ENCODE data around the gene CCBE1. TPM values are rescaled to one million over a fixed set of nuclear protein-coding genes. Genes with fewer than 3 reads are reported as not detected.

The CCBE1 gene
- total RNA-seq, 1 donor from 2014 or later = 4.1 TPM

GRCh38 chr18:59381949-59382348 lies 315.3 kb downstream of the CCBE1 start:
- TF ChIP-seq CTCF (IDR thresholded peaks at IDR 0.05; ENCODE audit: insufficient read depth, low read depth, low read length) (no peak), EZH2 (IDR thresholded peaks at IDR 0.05; ENCODE audit: insufficient read depth, low read length) (no peak)
- no peak overlapping the region for H3K27ac ChIP-seq (ENCODE audit: low read depth, low read length)
- no peak overlapping the region for H3K4me3 Mint-ChIP-seq (ENCODE audit: unreplicated experiment)
- H3K4me3 ChIP-seq (ENCODE audit: insufficient read depth, low read depth, low read length) = no peak overlapping the region
- no peaks in the 10 kb centered on the region for H3K36me3 Mint-ChIP-seq (ENCODE audit: low read depth, unreplicated experiment)
- H3K27me3 Mint-ChIP-seq (ENCODE audit: low read depth, unreplicated experiment) = peaks cover 11% of the 10 kb centered on the region
- H3K9ac ChIP-seq (ENCODE audit: low read length) = no peak overlapping the region
- DNase-seq (ENCODE audit: low read depth) (no peak), FAIRE-seq (no peak)
- no peak overlapping the region for H3K27ac Mint-ChIP-seq (ENCODE audit: unreplicated experiment)
- no peaks in the 10 kb centered on the region for H3K4me1 ChIP-seq (ENCODE audit: insufficient read depth, low read length)
- no peaks in the 10 kb centered on the region for H3K36me3 ChIP-seq (ENCODE audit: insufficient read depth, low read length)
- H3K27me3 ChIP-seq (ENCODE audit: insufficient read depth, low read length) = peaks cover 23% of the 10 kb centered on the region
- H2AFZ ChIP-seq (ENCODE audit: low read depth, low read length) = no peak overlapping the region
- H3K4me2 ChIP-seq (ENCODE audit: low read length) = no peak overlapping the region
- no peaks in the 10 kb centered on the region for H3K9me3 ChIP-seq (ENCODE audit: insufficient read depth, low read depth, low read length)
- no peaks in the 10 kb centered on the region for H4K20me1 ChIP-seq (ENCODE audit: insufficient read depth, low read length)
- peaks cover 2% of the 10 kb centered on the region for H3K4me1 Mint-ChIP-seq (ENCODE audit: low read depth, unreplicated experiment)
- H3K79me2 ChIP-seq (ENCODE audit: insufficient read depth, low read length) = no peaks in the 10 kb centered on the region
- peaks cover 6% of the 10 kb centered on the region for H3K9me3 Mint-ChIP-seq (ENCODE audit: unreplicated experiment)

Other genes starting within 250 kb of the CCBE1 start
- 91.0 and 98.1 TPM in 2 replicates for gene PMAIP1, start 202.6 kb upstream of the CCBE1 start, total RNA-seq